PC-3 (cell line): ENCODE measurements around the gene PCGF2.

Experiments
- EZH2phosphoT487 ChIP-seq: fragments of 300-600 bp; sonication (generic); IDR thresholded peaks from 2 replicates; pipeline ENCODE4 v1.6.1; 2018; ENCODE audit warnings: mild to moderate bottlenecking, antibody characterized with exemption, low read length, borderline replicate concordance
- TF ChIP-seq, protein P1 (sequence below): fragments of 300-600 bp; sonication (generic); conservative IDR thresholded peaks from 2 replicates; pipeline ENCODE4 v1.5.1; 2017; ENCODE audit warnings: antibody characterized with exemption, low read depth, mild to moderate bottlenecking, low read length

DNA sequence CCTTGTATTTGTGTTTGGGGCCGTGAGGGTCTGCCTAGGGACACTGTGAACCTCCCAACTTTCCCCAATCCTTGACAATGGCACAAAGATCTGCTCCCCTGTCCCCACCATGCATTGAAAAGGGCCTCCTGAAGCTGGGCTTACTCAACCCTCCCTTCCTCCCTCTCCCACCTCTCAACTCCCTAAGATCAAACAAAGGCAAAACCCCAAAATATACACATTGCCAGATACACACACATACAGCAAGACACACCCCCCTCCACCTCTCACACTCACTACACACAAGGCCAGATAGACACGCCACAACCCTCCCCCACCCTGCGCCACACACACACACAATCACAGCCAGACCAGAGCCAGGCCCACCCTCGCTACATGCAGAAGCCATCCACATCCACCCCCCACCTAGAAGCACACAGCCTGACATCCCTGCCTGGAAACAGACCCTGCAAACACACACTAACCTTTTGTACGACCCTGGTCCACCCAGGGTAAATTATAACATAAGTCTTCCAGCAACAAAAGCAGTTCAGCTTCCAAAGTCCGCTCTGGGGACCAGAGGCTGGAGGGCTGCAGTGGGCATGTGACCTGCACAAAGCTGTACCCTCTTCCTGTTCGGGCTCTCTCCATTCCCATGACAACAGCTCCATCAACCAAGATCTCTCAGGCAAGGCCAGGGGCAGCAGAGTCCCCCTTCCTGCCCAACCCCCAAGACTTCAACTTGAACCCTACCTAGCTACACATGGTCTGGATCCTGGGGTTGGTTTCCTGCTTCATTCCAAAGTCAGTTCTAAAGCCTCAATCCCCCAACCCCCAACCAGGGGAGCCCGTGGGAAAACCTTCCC lies 1.9 kb downstream of the PCGF2 start:
- TF ChIP-seq, protein P1, sequence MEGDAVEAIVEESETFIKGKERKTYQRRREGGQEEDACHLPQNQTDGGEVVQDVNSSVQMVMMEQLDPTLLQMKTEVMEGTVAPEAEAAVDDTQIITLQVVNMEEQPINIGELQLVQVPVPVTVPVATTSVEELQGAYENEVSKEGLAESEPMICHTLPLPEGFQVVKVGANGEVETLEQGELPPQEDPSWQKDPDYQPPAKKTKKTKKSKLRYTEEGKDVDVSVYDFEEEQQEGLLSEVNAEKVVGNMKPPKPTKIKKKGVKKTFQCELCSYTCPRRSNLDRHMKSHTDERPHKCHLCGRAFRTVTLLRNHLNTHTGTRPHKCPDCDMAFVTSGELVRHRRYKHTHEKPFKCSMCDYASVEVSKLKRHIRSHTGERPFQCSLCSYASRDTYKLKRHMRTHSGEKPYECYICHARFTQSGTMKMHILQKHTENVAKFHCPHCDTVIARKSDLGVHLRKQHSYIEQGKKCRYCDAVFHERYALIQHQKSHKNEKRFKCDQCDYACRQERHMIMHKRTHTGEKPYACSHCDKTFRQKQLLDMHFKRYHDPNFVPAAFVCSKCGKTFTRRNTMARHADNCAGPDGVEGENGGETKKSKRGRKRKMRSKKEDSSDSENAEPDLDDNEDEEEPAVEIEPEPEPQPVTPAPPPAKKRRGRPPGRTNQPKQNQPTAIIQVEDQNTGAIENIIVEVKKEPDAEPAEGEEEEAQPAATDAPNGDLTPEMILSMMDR = no peak
- TF ChIP-seq EZH2phosphoT487 = no peak
